Colon (tissue), 2 donors: Measurements from ENCODE around the gene GSPT1.

ENCODE experiments used
- FAIRE-seq: peaks from 2 replicates; lab custom pipeline; 2012; peaks lifted over from hg19 to GRCh38; lab: Jason Lieb, UNC
- donor health status: control.
- donor health status: control.

Gene GSPT1

GRCh38 chr16:11913425-11914079 is 2.2 kb downstream of the GSPT1 start:
- no peak for FAIRE-seq

GRCh38 chr16:11909653-11910545 is 5.9 kb downstream of the GSPT1 start:
- no peak for FAIRE-seq

- FAIRE-seq: no peak
Measured at GRCh38 chr16:11907160-11907970, 8.4 kb downstream of the GSPT1 start.

- no peak for FAIRE-seq
Measured at GRCh38 chr16:11903906-11904305, 11.8 kb downstream of the GSPT1 start.

GRCh38 chr16:11901091-11901490 is 14.7 kb downstream of the GSPT1 start:
- no peak for FAIRE-seq

GRCh38 chr16:11896486-11897176 is 19.1 kb downstream of the GSPT1 start:
- FAIRE-seq: no peak

- FAIRE-seq: no peak
Measured at GRCh38 chr16:11893571-11893970, 22.2 kb downstream of the GSPT1 start.

- no peak for FAIRE-seq
Measured at GRCh38 chr16:11892761-11893160, 23.0 kb downstream of the GSPT1 start.

GRCh38 chr16:11890231-11890965 is 25.4 kb downstream of the GSPT1 start:
- no peak for FAIRE-seq

- FAIRE-seq: no peak
Measured at GRCh38 chr16:11886881-11887280, 28.9 kb downstream of the GSPT1 start.

- no peak for FAIRE-seq
Measured at GRCh38 chr16:11884035-11884434, 31.7 kb downstream of the GSPT1 start.

GRCh38 chr16:11880007-11880406 is 35.7 kb downstream of the GSPT1 start:
- no peak for FAIRE-seq

- FAIRE-seq: no peak
Measured at GRCh38 chr16:11877374-11877773, 38.4 kb downstream of the GSPT1 start.

GRCh38 chr16:11876306-11876705 is 39.5 kb downstream of the GSPT1 start:
- FAIRE-seq: no peak

GRCh38 chr16:11875721-11876120 is 40.0 kb downstream of the GSPT1 start:
- no peak for FAIRE-seq

- no peak for FAIRE-seq
Measured at GRCh38 chr16:11871193-11871592, 44.6 kb downstream of the GSPT1 start.

- FAIRE-seq: no peak
Measured at GRCh38 chr16:11870399-11870798, 45.4 kb downstream of the GSPT1 start.

GRCh38 chr16:11869353-11870228 is 46.2 kb downstream of the GSPT1 start:
- FAIRE-seq: no peak

- no peak for FAIRE-seq
Measured at GRCh38 chr16:11868412-11868980, 47.3 kb downstream of the GSPT1 start.

- FAIRE-seq: no peak
Measured at GRCh38 chr16:11862489-11862888, 53.3 kb downstream of the GSPT1 start.
